Activated T-helper 9 cell treated with anti-CD3 and anti-CD28 coated beads, Interleukin-2, amount 50 U/mL, for 16 hours (primary cell): ENCODE results near the gene WIPF3.

ENCODE experiments used
- DNase-seq: peaks from one replicate; pipeline ENCODE4 v3.0.0-alpha.2; 2020; ENCODE audit warnings: low read depth

WIPF3 gene

DNA sequence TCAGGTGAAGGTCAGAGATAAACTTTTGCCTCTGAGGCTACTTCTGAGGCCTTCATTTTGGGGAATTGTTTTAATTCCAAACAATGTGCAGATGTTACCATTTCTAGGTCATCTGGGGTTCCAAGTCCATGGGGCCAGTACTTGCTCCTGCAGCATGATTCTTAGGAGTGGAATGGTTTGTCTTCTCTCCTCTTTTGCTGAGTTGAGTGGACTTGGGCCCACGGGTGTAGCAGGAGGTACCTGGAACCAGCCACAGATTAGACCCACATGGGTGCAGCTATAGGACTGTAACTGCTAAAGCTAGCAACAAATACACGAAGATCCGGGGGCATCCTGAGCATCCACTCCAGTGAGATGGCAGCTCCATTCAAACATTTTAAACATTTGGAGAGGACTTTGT lies 41.6 kb downstream of the WIPF3 start:
- no peak for DNase-seq

GRCh38 chr7:29848941-29849340 lies 42.6 kb downstream of the WIPF3 start:
- no peak for DNase-seq

DNA sequence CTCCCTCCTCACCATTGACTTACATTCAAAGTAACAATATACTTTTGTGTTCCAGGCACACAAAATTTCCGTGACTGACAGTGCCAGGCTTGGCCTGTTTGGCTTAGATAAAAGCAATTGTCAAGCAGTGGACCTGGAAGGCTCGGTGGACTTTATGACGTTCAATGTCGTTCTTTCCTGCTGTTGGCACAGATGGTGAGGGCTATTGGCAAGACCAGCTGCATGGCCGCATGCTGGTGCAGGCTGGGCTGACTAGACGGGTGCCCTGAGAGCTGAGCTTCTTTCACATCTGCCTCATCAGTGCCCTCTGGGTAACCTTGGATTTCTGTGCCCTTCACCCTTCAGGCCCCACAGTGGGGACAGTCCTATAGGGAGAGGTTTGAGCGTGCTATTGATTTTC lies 45.2 kb downstream of the WIPF3 start:
- no peak for DNase-seq

GRCh38 chr7:29852457-29852856 lies 46.1 kb downstream of the WIPF3 start:
- DNase-seq, result no peak

DNA sequence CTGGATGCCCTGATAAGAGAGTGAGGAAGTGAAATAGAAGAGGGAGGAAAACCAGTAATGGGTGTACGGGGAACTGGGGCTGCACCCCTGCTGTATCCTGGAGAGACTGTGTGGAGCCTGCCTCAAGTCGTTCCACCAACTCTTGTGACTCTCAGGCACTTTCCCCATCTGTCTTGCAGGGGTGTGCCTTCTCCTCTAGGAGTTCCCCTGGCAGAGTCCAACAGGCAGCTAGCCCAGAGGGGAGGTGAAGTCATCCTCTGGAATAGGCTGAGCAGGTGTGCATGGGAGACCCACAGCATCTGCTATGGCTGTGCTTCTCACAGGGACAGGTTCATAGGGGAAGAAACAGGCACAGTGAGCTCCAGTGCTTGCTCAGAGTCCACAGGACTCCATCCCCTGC lies 46.8 kb downstream of the WIPF3 start:
- DNase-seq, result no peak

- DNase-seq, result no peak
Observed at GRCh38 chr7:29853789-29854188, 47.5 kb downstream of the WIPF3 start.

DNA sequence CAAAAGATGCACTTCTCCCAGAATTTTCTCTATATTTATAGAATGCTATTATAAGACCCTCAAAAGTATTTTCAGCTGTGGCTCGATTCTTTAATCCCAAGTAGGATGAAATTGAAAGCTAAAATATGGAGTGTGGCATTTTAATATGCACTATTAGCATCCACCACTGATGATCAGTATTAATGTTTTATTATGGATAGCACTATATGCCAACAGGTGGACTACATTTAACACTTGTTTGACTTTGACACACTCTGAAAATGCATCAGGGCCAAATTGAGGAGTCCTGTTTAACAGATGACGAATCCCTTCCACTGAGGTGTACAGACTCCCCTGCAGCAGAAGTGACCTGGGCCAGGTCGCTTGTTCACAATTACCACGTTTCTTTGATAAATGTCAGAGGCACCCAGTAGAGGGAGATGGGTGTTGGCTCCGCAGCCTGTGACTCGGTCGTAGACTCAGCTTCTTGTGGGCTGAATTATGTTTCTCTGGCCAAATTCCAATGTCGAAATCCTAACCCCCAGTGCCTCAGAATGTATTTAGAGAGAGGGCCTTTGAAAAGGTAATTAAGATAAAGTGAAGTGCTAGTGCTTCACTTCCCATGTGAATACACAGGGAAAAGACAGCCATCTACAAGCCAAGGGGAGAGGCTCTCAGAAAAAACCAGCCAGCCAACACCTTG lies 48.1 kb downstream of the WIPF3 start:
- DNase-seq, result no peak

DNA sequence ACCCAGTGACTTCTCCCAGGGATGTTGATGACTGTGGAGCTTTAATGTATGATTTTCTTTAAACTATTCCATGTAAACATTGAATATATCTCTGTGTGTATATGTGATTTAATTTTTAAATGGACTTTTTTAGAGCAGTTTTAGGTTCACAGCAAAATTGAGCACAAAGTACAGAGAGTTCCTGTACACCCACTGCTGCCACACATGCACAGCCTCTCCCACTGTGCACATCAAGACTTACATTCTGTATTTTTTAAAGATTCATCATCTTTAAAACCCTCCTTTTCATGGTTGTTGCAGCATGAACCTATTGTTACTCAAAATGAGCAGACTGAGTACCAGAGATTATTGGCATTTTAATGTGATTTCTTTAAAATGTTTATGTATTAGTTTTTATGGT lies 51.3 kb downstream of the WIPF3 start:
- DNase-seq, result no peak

- no peak for DNase-seq
Observed at GRCh38 chr7:29858191-29858951, 52.1 kb downstream of the WIPF3 start.

DNA sequence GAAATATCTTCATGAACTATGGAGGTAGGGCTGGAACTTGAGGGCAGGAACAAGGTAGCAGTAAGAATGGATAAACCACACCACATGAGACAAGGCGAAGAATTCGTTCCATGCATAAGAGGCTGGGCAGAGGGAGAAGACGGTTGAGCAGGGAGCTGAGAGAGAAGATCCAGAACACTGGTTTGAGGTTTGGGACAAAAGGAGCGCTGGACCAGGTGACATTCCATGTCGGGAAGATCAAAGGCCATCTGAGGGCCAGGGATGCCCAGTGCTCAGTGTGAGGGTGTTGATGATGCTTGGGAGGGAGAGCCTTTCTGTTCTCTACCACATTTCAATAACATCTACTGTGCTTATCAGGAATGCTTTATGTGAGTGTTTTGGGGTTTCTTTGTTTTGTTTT lies 52.8 kb downstream of the WIPF3 start:
- no peak for DNase-seq

GRCh38 chr7:29859524-29860185 lies 53.3 kb downstream of the WIPF3 start:
- no peak for DNase-seq

DNA sequence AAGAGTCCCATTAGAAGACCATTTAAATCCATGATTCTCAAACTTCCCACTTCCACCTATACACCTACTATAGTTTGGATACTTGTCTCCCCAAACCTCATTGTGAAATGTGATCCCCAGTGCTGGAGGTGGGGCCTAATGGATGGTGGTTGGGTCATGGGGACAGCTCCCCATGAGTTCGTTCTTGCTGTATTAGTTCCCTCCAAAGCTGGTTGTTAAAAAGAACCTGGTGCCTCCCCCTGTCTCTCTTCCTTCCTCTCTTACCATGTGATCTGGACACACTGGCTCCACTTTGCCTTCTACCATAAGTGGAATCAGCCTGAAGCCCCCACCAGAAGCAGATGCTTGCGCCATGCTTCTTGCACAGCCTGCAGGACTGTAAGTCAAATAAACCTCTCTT lies 53.9 kb downstream of the WIPF3 start:
- no peak for DNase-seq

DNA sequence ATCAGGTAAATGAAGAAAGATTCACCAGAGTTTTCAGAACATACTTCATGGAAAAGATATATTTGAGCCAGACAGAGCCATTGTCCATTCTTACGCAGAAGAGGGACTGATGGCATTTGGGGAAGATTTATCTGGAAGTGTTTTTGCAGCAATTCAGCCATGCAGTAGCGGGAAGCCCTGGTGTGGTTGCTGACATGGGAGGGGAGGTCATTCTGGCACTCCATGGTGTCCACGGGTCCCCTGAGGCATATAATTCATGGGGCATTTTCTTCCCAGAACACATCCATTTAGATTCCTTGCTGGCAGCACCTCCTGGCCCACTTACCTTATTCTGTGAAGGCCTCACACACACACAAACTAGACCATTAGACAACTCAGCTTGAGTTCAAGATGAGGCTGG lies 55.6 kb downstream of the WIPF3 start:
- DNase-seq, result no peak

DNA sequence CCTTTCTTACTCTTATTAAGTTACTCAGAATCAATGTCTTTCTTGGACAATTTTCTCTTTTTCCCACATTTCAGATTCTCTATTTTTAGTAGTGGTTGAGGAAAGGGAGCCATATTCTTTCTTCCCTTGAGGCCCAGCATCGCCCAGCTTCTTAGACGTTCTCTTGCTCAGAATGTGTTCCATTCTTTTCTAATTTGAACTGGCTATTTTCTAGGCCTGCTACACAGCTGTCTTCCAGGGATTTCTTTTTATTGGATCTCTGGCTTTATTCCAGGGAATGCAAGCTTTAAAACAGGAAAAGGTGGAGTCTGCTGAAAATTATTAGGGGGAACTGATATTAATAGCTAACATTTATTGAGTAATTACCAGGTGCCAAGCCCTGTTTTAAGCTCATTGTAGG lies 58.3 kb downstream of the WIPF3 start:
- DNase-seq, result no peak

GRCh38 chr7:29865526-29865925 lies 59.2 kb downstream of the WIPF3 start:
- no peak for DNase-seq

- no peak for DNase-seq
Observed at GRCh38 chr7:29866490-29866930, 60.2 kb downstream of the WIPF3 start.

GRCh38 chr7:29871787-29872398 lies 65.6 kb downstream of the WIPF3 start:
- no peak for DNase-seq

DNA sequence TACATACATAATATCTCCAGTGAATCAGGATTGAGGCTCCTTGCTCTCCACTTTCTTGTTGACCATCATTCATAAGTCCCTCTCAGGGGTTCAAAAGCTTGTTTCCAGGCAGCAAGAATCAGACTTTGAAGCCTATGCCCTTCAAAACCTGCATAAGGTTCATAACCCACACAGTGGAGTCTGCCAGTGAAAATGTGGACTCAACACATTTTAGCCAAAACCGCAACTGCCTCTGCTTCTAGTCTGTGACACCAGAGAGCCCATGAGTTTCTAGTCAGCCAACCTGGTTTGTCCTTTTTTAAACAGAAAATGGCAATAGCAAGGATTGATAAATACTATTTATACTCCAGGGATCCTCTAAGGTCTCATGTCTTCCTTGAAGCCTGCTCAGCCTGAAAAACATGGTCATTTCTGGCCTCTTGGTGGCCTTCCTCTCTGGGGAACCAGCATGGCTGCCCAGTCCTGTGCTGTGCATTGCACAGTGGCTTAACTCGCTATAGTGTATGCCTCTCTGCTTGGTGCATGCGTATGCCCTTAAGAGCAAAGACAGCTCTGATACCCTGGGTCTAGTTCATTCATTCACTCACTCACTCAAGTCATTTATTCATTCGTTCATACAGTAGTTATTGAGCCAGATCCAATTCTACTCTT lies 67.5 kb downstream of the WIPF3 start:
- no peak for DNase-seq

DNA sequence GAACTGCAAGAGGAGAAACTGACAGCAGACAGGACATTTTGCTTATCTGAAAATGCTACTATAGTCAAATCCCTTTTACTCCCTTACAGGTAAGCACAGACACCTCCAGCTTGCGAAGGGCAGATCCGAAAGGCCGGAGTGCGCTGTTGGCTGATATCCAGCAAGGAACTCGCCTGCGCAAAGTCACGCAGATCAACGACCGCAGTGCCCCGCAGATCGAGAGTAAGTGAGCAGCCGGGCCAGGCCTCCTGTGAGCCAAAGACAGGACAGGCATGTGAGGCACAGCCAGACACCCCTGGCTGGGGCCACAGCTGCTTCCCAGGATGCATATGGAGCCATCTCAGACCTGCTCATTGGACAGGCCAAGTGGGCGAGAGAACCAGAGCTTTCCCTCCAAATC lies 69.4 kb downstream of the WIPF3 start:
- no peak for DNase-seq

- DNase-seq, result no peak
Observed at GRCh38 chr7:29877196-29877595, 70.9 kb downstream of the WIPF3 start.

DNA sequence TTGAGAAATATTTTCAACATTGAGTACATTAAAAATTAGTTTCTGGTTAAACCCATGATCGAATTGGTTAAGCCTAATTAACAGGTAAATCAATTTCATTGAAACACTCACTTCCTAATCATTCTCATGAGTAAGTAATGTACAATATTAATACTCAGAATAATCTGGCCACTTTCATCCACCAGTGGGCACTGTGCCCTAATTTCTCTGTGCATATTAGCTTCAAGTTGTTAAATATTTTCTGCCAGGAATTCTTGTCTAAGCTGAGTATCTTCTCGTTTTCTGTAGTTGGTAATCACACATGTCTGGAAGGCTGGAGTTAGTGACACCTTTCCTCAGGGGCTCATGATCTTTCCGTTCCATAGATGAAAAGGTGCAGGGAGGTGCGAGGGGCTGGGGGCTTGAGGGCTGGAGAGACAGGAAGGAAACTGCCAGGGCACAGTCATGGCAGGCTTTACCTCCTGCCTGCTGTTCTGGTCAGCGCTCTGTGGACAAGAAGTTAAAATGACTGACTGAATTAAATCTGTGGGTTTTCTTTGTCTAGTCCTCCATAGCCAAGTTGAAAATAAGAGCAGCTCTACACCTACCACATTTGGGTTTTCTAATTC lies 71.9 kb downstream of the WIPF3 start:
- DNase-seq, result no peak

GRCh38 chr7:29879609-29880008 lies 73.3 kb downstream of the WIPF3 start:
- DNase-seq, result no peak
